Measurements from ENCODE around the gene LHX8. TPM values are rescaled to one million over a fixed set of nuclear protein-coding genes. Genes with fewer than 3 reads are reported as not detected.

LHX8 gene
- total and polyA plus RNA-seq, 9 of the 15 experiments (the other 6 are each of a cell fraction or from before 2014, with no cell fraction given): not detected

- H3K36me3 ChIP-seq (ENCODE audit: control insufficient read depth, insufficient read depth, low read length): no peaks in the 10 kb centered on the region
- CTCF ChIA-PET (ENCODE audit: low intra/inter-chr PET ratio): no interaction called here
Observed at GRCh38 chr1:75136195-75136815, 2.1 kb downstream of the LHX8 start.

More at GRCh38 chr1:75136195-75136815, 2.1 kb downstream of the LHX8 start:
- no TSS peak for BruUV-seq (replicated peaks)
- TF ChIP-seq CHCHD3 (CRISPR knock-in tag; IDR thresholded peaks at IDR 0.05): no peak
- TF ChIP-seq HMGXB4 (CRISPR knock-in tag; IDR thresholded peaks at IDR 0.05): no peak
- TF ChIP-seq MEF2D (tag; conservative IDR thresholded peaks at IDR 0.05; ENCODE audit: low read depth): no peak
- no peak for TF ChIP-seq ZNF274 (IDR thresholded peaks at IDR 0.05; ENCODE audit: borderline replicate concordance, low read depth, low read length)
- no peak for TF ChIP-seq ZNF140 (CRISPR knock-in tag; IDR thresholded peaks at IDR 0.05)
- TF ChIP-seq, protein P1, sequence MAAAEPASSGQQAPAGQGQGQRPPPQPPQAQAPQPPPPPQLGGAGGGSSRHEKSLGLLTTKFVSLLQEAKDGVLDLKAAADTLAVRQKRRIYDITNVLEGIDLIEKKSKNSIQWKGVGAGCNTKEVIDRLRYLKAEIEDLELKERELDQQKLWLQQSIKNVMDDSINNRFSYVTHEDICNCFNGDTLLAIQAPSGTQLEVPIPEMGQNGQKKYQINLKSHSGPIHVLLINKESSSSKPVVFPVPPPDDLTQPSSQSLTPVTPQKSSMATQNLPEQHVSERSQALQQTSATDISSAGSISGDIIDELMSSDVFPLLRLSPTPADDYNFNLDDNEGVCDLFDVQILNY (CRISPR knock-in tag; IDR thresholded peaks at IDR 0.05): no peak
- no peak for TF ChIP-seq FOXA3 (CRISPR knock-in tag; conservative IDR thresholded peaks at IDR 0.05 in 1 of 2, IDR thresholded peaks at IDR 0.05 in 1 of 2)
- TF ChIP-seq KLF6 (CRISPR knock-in tag; IDR thresholded peaks at IDR 0.05; ENCODE audit: borderline replicate concordance): no peak
- no peak for TF ChIP-seq CHD1 (IDR thresholded peaks at IDR 0.05; ENCODE audit: low read length)
- no peak for TF ChIP-seq STAG1 (CRISPR knock-in tag; IDR thresholded peaks at IDR 0.05; ENCODE audit: borderline replicate concordance)
- no peak for TF ChIP-seq DPF2 (IDR thresholded peaks at IDR 0.05)
- no peak overlapping the region for H3K27ac ChIP-seq (ENCODE audit: extremely low read depth, low read depth, low read length)
- H3K4me3 ChIP-seq: no peak overlapping the region
- no peak overlapping the region for H2AFZ ChIP-seq (ENCODE audit: low read depth, low read length)
- no peak overlapping the region for H3K9ac ChIP-seq (ENCODE audit: insufficient read depth in 1 of 2, low read depth in 2 of 2, low read length in 2 of 2)
- in situ Hi-C loops (cut with MboI): no loop called here
- no peaks in the 10 kb centered on the region for H3K9me1 ChIP-seq (ENCODE audit: control insufficient read depth, insufficient read depth, low read length)
- H3K4me2 ChIP-seq (ENCODE audit: insufficient read depth, low read length): no peak overlapping the region
- H3K9me3 ChIP-seq (replicated peaks; ENCODE audit: control insufficient read depth, insufficient read depth, low read depth, low read length): no peaks in the 10 kb centered on the region
- H3K79me2 ChIP-seq (ENCODE audit: control insufficient read depth, insufficient read depth, low read length): no peaks in the 10 kb centered on the region
- 10% methylated on average over 45 of the region's 64 CpGs for WGBS (ENCODE audit: insufficient coverage, low coverage, missing lambda C conversion rate)
- no peaks in the 10 kb centered on the region for H4K20me1 ChIP-seq (replicated peaks; ENCODE audit: control insufficient read depth, insufficient read depth, low read length)
- FAIRE-seq: no peak
- POLR2A ChIA-PET: interaction anchor here (1.0 kb wide), 1 partner anchor 13 kb away, joined by 3 read pairs; no protein-coding TSS in a partner anchor
- H3K4me1 ChIP-seq (replicated peaks in 1 of 2; ENCODE audit: control insufficient read depth in 2 of 2, insufficient read depth in 2 of 2, low read length in 2 of 2): peaks cover 0 to 10% of the 10 kb centered on the region in 2 experiments; a peak in 1 of 5 replicates
- ATAC-seq: peak; percentile 47
- intact Hi-C loops (cut with micrococcal nuclease): no loop called here
- peaks cover 51 to 53% of the 10 kb centered on the region in 2 experiments for H3K27me3 ChIP-seq (ENCODE audit: control insufficient read depth in 2 of 2, insufficient read depth in 2 of 2, low read length in 2 of 2)
- DNase-seq (ENCODE audit: extremely low read depth in 1 of 4, low spot score in 3 of 4): no peak
